Neural cell (in vitro differentiated cells): ENCODE measurements around the gene PANK2. TPM values are rescaled to one million over a fixed set of nuclear protein-coding genes. Genes with fewer than 3 reads are reported as not detected.
"Not testable (repeated sequence)": the region's sequence is repeated elsewhere in the genome, so short reads cannot be mapped to it uniquely, and the experiment has no call there.

Source experiments
- H2AFZ ChIP-seq: fragments of 200-600, 300-800 bp; sonication (generic), shearing (Covaris generic); 2 replicates; pipeline ENCODE4 v1.6.0; 2014; ENCODE audit warnings: low read depth, mild to moderate bottlenecking, antibody characterized with exemption, low read length, moderate library complexity
- H3F3A ChIP-seq: fragments of 200-600 bp; shearing (Covaris generic); 2 replicates; pipeline ENCODE4 v1.6.1; 2016; ENCODE audit warnings: mild to moderate bottlenecking, moderate library complexity, mixed read lengths, antibody characterized with exemption, low read length; ENCODE audit not compliant: insufficient read depth, poor library complexity, severe bottlenecking
- H3K27ac ChIP-seq: fragments of 200-600, 300-800 bp; sonication (generic), shearing (Covaris generic); 2 replicates; pipeline ENCODE4 v1.5.1; 2014; ENCODE audit warnings: mild to moderate bottlenecking, low read length, moderate library complexity
- H3K27me3 ChIP-seq: fragments of 300-800, 200-600 bp; sonication (generic), shearing (Covaris generic); 2 replicates; pipeline ENCODE4 v1.6.0; 2014; ENCODE audit warnings: mild to moderate bottlenecking, low read depth, low read length, moderate library complexity; ENCODE audit not compliant: insufficient read depth
- H3K36me3 ChIP-seq: fragments of 300-800, 200-600 bp; sonication (generic), shearing (Covaris generic); 2 replicates; pipeline ENCODE4 v1.5.1; 2014; ENCODE audit warnings: mild to moderate bottlenecking, antibody characterized with exemption, low read length, moderate library complexity; ENCODE audit not compliant: insufficient read depth
- H3K4me2 ChIP-seq: fragments of 300-800, 200-600 bp; sonication (generic), shearing (Covaris generic); 2 replicates; pipeline ENCODE4 v1.6.0; 2014; ENCODE audit warnings: mild to moderate bottlenecking, low read length
- H3K4me3 ChIP-seq: fragments of 300-800, 200-600 bp; sonication (generic), shearing (Covaris generic); 2 replicates; pipeline ENCODE4 v1.5.1; 2014; ENCODE audit warnings: mild to moderate bottlenecking, low read length, moderate library complexity
- H3K79me2 ChIP-seq: fragments of 200-600 bp; shearing (Covaris generic); replicated peaks from 2 replicates; pipeline ENCODE4 v1.6.0; 2014; ENCODE audit warnings: mild to moderate bottlenecking, low read length, moderate library complexity; ENCODE audit not compliant: insufficient read depth
- H3K9ac ChIP-seq: fragments of 300-800, 200-600 bp; sonication (generic), shearing (Covaris generic); 2 replicates; pipeline ENCODE4 v1.6.1; 2016; ENCODE audit warnings: mild to moderate bottlenecking, low read length, mixed read lengths
- H3K9me2 ChIP-seq: fragments of 200-600 bp; shearing (Covaris generic); 2 replicates; pipeline ENCODE4 v1.6.1; 2016; ENCODE audit warnings: mild to moderate bottlenecking, low read length, mixed read lengths; ENCODE audit not compliant: insufficient read depth
- H3K9me3 ChIP-seq: fragments of 200-600, 300-800 bp; sonication (generic), shearing (Covaris generic); 2 replicates; pipeline ENCODE4 v1.6.1; 2016; ENCODE audit warnings: mild to moderate bottlenecking, mixed run types, low read length, moderate library complexity, mixed read lengths
- H4K20me1 ChIP-seq: fragments of 200-600 bp; shearing (Covaris generic); 2 replicates; pipeline ENCODE4 v1.6.1; 2016; ENCODE audit warnings: mild to moderate bottlenecking, mixed run types; ENCODE audit not compliant: insufficient read depth
- CTCF ChIP-seq: fragments of 450-650 bp; IDR thresholded peaks from 2 replicates; pipeline ENCODE4 v1.5.1; 2014; ENCODE audit warnings: antibody characterized with exemption, mild to moderate bottlenecking, moderate library complexity; ENCODE audit not compliant: poor library complexity, severe bottlenecking
- EP300 ChIP-seq: fragments of 450-650 bp; conservative IDR thresholded peaks from 2 replicates; pipeline ENCODE4 v1.6.1; 2014; ENCODE audit warnings: antibody characterized with exemption, mild to moderate bottlenecking, moderate library complexity; ENCODE audit not compliant: poor library complexity, severe bottlenecking
- EZH2 ChIP-seq: fragments of 200-600, 300-800 bp; shearing (Covaris generic), sonication (generic); IDR thresholded peaks from 2 replicates; pipeline ENCODE4 v1.6.1; 2014; ENCODE audit warnings: antibody characterized with exemption, low read length, borderline replicate concordance, mild to moderate bottlenecking; ENCODE audit not compliant: insufficient read depth, poor library complexity, severe bottlenecking
- MXI1 ChIP-seq: fragments of 450-650 bp; conservative IDR thresholded peaks from 2 replicates; pipeline ENCODE4 v1.6.1; 2014; ENCODE audit warnings: antibody characterized with exemption, mild to moderate bottlenecking; ENCODE audit not compliant: poor library complexity, severe bottlenecking
- POLR2AphosphoS5 ChIP-seq: IDR thresholded peaks from 2 replicates; pipeline ENCODE4 v1.6.1; 2012
- RAD21 ChIP-seq: fragments of 450-650 bp; conservative IDR thresholded peaks from 2 replicates; pipeline ENCODE4 v1.6.1; 2014; ENCODE audit warnings: antibody characterized with exemption, mild to moderate bottlenecking, moderate library complexity
- REST ChIP-seq: IDR thresholded peaks from 2 replicates; pipeline ENCODE4 v1.6.1; 2012; ENCODE audit warnings: borderline replicate concordance
- SMC3 ChIP-seq: fragments of 450-650 bp; conservative IDR thresholded peaks from 2 replicates; pipeline ENCODE4 v1.6.1; 2014; ENCODE audit warnings: antibody characterized with exemption, mild to moderate bottlenecking, moderate library complexity; ENCODE audit not compliant: poor library complexity
- TAF1 ChIP-seq: IDR thresholded peaks from 2 replicates; pipeline ENCODE4 v1.6.1; 2012; ENCODE audit warnings: low read depth
- polyA plus RNA-seq: library from polyadenylated mRNA; depleted of rRNA; stranded (reverse); fragments of >200 nt; gene quantifications from 2 replicates; pipeline ENCODE4 v1.2.3, GENCODE V29; 2014

PANK2 gene
- polyA plus RNA-seq, 1 donor from 2014 or later: 41.7 TPM

- Histone ChIP-seq H3K9me3 (no peaks in the 10 kb centered on the region), H3K4me3 (no peak overlapping the region), H3K9me2 (no peaks in the 10 kb centered on the region), H3F3A (no peaks in the 10 kb centered on the region), H3K27ac (no peak overlapping the region), H3K36me3 (no peaks in the 10 kb centered on the region), H3K9ac (no peak overlapping the region), H4K20me1 (peaks cover 20% of the 10 kb centered on the region), H3K4me2 (no peak overlapping the region), H3K79me2 (peaks cover 80% of the 10 kb centered on the region), H2AFZ (no peak overlapping the region), H3K27me3 (no peaks in the 10 kb centered on the region)
- TF ChIP-seq TAF1 (no peak), EZH2 (no peak), RAD21 (no peak), MXI1 (no peak), CTCF (no peak), EP300 (no peak), POLR2AphosphoS5 (no peak), REST (no peak), SMC3 (no peak)
These were observed 7.1 kb downstream of the PANK2 start for GRCh38 chr20:3896302-3896701.

- no peak overlapping the region for H3K9ac ChIP-seq
- no peaks in the 10 kb centered on the region for H3K36me3 ChIP-seq
- H3K79me2 ChIP-seq: peaks cover 74% of the 10 kb centered on the region
- TF ChIP-seq TAF1 (no peak), RAD21 (no peak), SMC3 (no peak), REST (no peak), POLR2AphosphoS5 (no peak)
- H3K9me3 ChIP-seq: no peaks in the 10 kb centered on the region
- H3K27ac ChIP-seq: no peak overlapping the region
- H3K4me2 ChIP-seq: no peak overlapping the region
- no peaks in the 10 kb centered on the region for H3K27me3 ChIP-seq
- no peaks in the 10 kb centered on the region for H3F3A ChIP-seq
- H3K4me3 ChIP-seq: no peak overlapping the region
- H3K9me2 ChIP-seq: no peaks in the 10 kb centered on the region
- H4K20me1 ChIP-seq: peaks cover 20% of the 10 kb centered on the region
- H2AFZ ChIP-seq: no peak overlapping the region
These were observed 7.8 kb downstream of the PANK2 start for GRCh38 chr20:3896853-3897583.

- H3K9me3 ChIP-seq, H3K4me2 ChIP-seq, H3K9me2 ChIP-seq, H3K9ac ChIP-seq, H3K27ac ChIP-seq, H3F3A ChIP-seq, H3K27me3 ChIP-seq, H3K36me3 ChIP-seq, H2AFZ ChIP-seq, H3K4me3 ChIP-seq: not testable (repeated sequence)
- H4K20me1 ChIP-seq: peaks cover 18% of the 10 kb centered on the region
- peaks cover 67% of the 10 kb centered on the region for H3K79me2 ChIP-seq
These were observed 9.0 kb downstream of the PANK2 start for GRCh38 chr20:3898181-3898580.
